Measurements from ENCODE around the gene SPSB3.
A peak's percentile ranks its signal among the peaks of the same experiment; 100 is the strongest.

SPSB3 gene

DNA sequence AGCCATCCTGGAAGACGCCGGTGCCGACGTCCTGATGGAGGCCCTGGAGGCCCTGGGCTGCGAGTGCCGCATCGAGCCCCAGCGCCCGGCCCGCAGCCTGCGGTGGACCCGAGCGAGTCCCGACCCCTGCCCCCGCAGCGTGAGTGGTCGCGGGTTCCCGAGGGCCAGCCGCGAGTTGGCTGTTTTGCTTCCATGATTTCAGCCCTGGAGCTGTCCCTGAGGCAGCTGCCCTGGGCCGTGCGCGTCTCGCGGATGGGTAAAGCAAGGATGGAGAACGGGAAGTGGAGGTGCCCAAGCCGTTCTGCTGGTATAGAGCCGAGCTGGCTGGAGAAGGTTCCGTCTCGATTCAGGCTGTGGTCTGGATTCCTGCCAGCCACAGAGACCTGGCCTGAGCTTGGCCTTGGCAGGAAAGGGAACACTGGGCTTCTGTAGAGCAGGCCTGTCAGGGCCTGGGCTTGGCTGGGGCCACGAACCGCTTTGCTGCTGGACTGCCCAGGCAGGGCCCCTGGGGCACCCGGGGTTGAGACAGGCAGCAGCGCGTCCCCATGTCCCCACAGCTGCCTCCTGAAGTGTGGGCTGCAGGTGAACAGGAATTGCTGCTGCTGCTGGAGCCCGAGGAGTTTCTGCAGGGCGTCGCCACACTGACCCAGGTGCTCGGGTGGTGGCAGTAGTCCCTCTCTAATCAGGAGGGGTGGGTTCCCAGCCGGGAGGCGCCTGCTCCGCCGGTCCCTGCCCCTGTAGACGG is 8.5 kb downstream of the SPSB3 start:
- DNase-seq = no peak

- peak; percentile 62 to 87 for DNase-seq
These were observed 9.3 kb downstream of the SPSB3 start, which contains the start of gene MRPS34 for GRCh38 chr16:1772908-1773702. Gene MRPS34 (minus strand): TSS chr16:1773134. CDS start chr16:1773119, 15 bp downstream.

DNA sequence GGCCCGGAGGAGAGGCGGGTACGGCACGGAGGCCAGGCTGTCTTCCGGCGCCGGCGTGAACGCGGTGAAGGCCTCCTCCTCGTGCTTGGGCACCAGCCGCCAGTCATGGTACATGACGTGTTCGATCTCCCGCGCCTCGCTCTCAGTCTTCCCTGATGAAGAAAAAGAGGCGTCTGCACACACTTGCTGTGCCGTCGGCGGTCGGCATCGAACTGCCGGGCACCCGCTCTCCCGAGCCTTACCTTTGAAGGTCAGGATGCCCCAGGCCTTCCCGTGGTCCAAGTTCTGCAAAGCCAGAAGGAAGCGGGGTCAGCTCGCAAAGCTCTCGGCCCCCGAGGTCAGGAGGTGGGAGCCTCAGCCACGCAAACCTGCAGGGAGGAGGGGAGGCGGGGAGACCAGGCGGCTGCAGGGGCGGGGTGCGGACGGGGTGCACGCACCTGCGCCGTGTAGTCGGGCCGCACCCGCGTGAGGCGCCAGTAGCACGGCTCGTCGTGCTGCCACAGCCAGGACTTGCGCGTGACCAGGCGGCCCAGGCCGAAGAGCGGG is 9.9 kb downstream of the SPSB3 start, which contains the start of gene EME2:
TSS of gene EME2 (plus strand) at position 449 of the 546 bp plus-strand sequence. CDS start 418 bp downstream, outside the sequence.
- DNase-seq = no peak

DNA sequence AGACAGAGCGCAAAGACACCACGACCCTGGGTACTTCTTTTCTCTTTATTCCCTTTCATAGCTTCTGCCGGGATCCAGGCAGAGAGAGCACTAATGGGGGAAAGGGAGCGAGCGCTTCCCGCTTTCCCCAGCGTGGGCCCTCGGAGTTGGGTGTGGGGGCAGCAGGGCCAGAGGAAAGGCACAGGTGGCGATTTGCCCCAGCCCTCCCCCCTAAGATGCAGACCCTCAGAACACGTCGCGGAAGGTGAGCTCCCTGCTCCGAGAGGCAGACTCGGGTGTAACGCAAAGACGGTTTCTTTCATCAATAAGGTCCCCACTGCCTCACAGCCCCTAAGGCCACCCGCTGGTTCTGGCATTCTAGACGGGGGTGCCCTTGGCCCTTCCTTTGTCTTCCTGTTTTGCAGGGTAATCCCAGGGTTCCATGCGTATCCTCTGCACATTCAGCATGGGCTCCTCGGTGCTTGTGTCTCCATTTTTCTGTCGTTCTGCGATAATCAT is 10.5 kb downstream of the SPSB3 start:
- DNase-seq = no peak

- DNase-seq = no peak
These were observed 11.0 kb downstream of the SPSB3 start, which contains the start of gene NME3 for GRCh38 chr16:1771188-1771863. Gene NME3 (minus strand): TSS chr16:1771543. CDS start chr16:1771534, 9 bp downstream.

DNA sequence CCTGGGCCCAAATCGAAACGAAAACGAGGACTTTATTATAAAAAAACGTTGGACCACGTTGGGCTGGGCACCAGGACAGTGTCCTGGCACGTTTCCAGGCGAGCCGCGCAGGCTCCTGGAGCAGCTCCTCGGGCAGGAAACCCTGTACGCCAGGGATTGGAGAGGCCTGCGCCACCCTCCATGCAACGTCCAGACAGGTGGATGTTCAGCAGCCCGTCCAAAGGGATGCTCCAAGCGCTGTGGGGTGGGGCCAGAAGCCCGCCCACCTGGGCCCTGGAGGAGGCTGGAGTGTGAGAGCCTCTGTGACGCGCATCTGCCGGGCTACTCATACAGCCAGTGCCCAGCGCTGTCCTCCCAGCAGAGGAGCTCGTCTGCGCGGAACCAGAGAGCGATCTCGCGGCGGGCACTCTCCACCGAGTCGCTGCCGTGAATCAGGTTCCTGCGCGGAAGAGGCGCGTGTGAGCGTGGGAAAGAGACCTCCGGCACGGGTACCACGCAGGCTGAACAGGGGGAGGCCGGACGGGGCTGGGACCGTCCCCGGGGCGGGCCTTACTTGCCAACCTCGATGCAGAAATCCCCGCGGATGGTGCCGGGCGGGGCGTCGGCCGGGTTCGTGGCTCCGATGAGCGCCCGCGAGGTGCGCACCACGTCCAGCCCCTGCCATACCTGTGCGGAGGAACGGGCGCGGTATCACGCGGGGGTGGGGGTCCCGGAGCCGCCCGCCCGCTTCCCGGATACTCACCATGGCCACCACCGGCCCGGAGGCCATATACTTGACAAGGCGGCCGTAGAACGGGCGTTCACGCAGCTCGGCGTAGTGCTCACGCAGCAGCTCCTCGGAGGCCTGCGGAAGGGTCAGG is 11.8 kb downstream of the SPSB3 start:
- DNase-seq = no peak

DNA sequence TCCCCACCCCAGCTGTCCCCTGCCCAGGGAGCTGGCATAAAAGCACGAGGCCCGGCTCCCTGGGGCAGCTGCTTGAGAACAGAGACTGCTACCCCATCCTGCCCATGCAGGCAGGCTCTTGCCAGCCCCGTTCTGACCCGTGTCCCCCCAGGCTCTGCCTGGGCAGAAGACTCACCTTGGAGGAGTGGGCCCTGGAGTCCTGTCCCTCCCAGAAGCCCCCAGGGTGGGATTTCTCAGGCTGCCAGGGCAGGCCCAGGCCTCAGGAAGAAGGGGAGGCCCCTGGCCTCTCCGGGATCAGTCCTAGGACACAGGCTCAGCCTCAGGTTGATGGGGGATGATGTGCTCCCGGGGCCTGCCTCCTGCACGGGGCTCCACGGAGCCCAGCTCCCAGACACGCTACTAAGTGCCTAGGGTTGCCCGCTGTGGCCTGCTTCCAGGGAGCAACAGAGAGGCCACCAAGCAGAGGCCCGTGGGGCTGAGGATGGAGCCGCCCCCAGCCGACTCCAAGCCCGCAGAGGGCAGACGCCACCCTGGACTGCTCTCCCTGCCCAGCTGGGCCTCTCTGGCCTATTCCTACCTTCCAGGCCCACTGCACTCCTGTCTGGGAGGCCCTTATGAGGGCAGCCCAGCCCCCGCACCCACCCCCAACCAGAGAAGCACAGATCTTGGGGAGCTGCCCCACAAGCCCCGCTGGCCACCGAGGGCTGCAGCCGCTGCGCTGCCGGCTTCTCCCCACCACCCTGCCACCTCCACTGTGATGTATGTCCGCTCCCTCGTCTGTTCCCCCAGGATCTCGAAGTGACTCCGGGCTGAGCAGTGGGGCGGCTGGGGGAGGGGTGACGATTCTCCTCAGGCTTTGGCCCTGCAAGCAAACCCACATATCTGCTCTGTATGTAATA is 12.7 kb downstream of the SPSB3 start:
- DNase-seq = no peak

DNA sequence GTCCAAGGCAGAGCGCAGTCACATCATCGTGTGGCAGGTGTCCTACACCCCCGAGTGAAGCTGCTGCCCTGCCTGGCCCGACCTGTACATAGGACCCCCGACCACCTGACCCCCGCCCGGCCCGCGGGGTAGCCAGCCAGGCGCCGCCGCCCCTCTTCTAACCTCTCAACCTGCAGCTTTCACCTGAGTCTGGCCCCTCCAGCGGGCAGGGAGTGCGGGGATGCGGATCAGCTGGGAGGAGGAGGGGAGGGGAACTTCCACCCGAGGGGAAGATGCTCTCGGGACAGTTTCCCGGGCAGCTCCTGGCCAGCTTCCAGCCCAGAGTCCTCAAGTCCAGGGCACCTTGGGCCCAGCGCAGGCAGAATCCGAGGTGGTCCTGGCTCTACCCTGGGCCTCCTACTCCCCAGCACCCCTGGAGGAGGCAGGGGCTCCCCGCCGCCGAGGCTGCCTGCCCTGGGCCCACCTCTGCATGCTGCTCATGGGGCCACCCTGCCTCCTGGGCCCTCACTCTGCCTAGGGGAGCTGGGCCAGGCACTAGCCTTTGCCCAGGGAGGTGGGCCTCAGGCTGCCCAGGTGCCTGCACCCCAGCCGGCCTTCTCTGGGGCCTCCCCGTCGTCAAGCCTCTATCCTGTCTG is 13.5 kb downstream of the SPSB3 start:
- no peak for DNase-seq

DNA sequence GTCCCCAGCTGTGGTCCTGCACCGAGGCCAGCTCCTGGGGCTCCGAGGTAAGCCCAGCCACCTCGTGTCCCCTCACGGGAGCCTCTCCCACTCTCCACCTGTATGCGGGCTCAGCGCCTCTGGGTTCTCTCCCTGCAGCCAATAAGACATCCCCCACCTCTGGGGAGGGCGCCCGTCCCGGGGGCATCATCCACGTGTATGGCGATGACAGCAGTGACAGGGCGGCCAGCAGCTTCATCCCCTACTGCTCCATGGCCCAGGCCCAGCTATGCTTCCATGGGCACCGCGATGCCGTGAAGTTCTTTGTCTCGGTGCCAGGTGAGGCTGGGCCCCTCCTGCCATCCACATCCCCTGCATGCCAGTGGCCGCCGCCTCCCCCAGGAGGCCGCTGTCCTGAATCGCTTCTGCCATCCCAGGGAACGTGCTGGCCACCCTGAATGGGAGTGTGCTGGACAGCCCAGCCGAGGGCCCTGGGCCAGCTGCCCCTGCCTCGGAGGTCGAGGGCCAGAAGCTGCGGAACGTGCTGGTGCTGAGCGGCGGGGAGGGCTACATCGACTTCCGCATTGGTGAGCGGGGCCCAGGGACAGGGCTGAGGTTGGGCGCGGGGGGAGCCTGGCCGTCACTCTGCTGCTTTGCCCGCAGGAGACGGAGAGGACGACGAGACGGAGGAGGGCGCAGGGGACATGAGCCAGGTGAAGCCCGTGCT is 14.2 kb downstream of the SPSB3 start:
- DNase-seq = no peak

DNA sequence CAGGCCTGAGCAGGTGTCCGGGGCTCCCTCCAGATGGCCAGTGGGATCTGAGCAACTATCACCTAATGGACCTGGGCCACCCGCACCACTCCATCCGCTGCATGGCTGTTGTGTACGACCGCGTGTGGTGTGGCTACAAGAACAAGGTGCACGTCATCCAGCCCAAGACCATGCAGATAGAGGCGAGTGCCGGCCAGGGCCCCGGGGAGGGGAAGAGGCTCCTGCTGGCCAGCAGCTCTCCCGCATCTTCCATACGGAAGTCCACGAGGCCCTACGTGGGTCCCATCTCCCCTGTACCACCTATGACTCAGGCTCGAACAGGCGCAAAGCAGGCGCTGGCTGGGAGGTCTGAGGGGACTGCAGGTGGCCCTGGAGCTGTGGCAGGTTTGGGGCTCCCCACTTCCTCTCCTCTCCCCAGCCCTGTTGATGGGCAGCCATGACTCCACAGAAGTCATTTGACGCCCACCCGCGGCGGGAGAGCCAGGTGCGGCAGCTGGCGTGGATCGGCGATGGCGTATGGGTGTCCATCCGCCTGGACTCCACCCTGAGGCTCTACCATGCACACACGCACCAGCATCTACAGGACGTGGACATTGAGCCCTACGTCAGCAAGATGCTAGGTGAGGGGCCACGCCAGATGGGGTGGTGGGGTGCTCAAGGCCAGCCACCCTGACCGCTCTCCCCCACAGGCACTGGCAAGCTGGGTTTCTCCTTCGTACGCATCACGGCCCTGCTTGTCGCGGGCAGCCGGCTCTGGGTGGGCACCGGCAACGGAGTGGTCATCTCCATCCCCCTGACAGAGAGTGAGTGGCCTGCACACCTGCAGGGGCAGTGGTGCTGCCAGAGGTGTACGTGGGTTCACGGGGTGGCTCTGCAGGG is 15.0 kb downstream of the SPSB3 start:
- DNase-seq = no peak

DNA sequence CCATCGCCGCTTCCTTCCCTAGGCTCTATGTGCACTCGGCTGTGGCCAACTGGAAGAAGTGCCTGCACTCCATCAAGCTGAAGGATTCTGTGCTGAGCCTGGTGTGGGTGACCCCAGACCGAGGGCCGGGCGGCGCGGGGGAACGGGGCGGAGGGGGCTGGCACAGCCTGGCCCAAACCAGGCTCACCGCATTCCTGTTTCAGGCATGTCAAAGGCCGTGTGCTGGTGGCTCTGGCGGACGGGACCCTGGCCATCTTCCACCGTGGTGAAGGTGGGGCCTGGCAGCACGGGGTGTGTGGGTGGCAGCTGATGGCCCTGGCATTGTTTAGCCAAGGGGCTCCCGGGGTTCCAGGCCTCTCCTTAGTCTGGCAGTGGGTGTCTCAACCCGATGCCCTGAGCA is 15.7 kb downstream of the SPSB3 start:
- DNase-seq = no peak

- no peak for DNase-seq
These were observed 16.1 kb downstream of the SPSB3 start for GRCh38 chr16:1766231-1766630.

DNA sequence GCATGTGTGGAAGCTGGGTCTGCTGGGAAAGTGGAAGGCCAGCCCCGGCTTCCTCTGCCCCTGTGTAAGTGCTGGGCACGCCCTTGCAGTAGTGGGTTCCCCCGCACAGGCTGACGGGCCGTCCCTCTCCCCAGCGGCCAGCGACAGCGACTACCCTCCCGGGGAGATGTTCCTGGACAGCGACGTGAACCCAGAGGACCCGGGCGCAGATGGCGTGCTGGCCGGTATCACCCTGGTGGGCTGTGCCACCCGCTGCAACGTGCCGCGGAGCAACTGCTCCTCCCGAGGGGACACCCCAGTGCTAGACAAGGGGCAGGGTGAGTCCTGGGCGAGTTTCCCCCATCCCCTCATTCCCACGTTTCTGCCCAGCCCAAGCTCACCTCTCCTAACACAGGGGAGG is 16.5 kb downstream of the SPSB3 start:
- DNase-seq = no peak

- no peak for DNase-seq
These were observed 17.4 kb downstream of the SPSB3 start for GRCh38 chr16:1764971-1765370.

DNA sequence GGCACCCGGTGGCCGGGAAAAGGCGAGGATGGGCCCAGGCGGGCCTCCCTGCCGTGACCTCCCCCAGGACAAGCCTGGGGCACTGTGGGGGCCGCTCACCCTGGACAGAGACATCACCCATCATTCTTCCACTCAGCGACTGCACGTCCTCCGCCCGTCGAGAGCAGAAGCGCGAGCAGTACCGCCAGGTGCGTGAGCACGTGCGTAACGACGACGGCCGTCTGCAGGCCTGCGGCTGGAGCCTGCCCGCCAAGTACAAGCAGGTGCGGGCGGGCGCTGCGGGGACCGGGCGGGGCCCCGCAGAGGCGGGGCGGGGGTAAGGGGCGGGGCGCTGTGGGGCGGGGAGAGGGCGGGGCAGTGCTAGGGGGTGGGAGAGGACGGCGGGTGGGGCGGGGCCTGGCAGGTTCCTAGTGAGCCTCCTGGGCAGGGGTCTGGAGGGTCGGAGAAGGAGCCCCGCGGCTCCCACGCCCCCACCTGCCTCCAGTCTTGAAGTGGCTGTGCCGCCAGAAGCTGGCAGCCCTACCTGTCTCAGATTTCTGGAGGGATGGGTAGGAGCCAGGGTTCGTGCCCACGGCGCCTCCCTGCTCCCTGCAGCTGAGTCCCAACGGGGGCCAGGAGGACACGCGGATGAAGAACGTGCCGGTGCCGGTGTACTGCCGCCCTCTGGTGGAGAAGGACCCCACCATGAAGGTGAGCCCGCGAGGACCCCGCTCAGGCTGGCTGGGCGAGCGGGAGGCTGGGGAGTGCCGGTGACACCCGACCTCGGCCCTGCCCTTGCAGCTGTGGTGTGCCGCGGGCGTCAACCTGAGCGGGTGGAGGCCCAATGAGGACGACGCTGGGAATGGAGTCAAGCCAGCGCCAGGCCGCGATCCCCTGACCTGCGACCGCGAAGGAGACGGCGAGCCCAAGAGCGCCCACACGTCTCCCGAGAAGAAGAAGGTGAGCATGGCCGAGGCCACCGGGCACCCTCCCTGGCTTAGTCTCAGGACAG is 18.6 kb downstream of the SPSB3 start:
- DNase-seq = peak; percentile 24 to 65

- DNase-seq = no peak
These were observed 19.4 kb downstream of the SPSB3 start for GRCh38 chr16:1762879-1763520.
